ENCODE measurements around the gene SLAMF1.
"Not testable (repeated sequence)": the region's sequence is repeated elsewhere in the genome, so short reads cannot be mapped to it uniquely, and the experiment has no call there.

The SLAMF1 gene

GRCh38 chr1:160588468-160588867 is 58.4 kb downstream of the SLAMF1 start:
- no peak for DNase-seq

DNA sequence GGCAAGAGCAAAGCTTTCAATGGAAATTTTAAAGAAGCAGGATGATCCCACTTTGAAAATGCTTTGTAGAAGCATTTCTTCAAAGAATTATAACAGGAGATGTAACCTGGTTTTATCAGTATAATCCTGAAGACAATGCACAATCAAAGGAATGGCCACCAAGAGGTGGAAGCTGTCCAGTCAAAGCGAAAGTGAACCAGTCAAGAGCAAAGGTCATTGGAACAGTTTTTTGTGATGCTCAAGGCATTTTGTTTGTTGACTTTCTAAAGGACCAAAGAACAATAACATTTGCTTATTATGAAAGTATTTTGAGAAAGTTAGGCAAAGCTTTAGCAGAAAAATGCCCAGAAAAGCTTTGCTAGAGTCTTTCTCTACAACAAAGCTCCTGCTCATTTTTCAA is 62.1 kb downstream of the SLAMF1 start:
- no peak for DNase-seq

DNA sequence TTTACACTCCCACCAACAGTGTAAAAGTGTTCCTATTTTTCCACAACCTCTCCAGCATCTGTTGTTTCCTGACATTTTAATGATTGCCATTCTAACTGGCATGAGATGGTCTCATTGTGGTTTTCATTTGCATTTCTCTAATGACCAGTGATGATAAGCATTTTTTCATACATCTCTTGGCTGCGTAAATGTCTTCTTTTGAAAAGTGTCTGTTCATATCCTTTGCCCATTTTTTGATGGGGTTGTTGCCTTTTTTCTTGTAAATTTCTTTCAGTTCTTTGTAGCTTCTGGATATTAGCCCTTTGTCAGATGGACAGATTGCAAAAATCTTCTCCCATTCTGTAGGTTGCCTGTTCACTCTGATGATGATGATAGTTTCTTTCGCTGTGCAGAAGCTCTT is 63.9 kb downstream of the SLAMF1 start:
- not testable (repeated sequence) for DNase-seq

DNA sequence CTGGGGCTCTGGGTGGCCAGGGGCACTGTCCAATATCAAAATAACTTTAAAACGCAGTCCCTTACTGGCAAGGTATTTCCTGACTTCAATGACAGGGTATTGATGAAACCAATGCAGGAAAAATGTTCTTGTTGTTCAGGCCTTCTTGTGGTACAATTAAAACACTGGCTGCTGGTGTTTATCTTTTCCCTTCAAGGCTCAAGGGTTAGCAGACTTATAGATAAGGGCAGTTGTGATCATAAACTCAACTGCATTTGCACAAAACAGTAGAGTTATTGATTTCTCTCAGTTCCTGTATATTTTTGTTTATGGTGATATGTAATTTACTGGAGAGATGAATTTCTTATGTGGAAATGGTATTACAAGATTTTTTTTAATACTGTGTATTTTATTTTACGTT is 64.9 kb downstream of the SLAMF1 start:
- DNase-seq, result no peak

GRCh38 chr1:160580221-160580812 is 66.5 kb downstream of the SLAMF1 start:
- no peak for DNase-seq

DNA sequence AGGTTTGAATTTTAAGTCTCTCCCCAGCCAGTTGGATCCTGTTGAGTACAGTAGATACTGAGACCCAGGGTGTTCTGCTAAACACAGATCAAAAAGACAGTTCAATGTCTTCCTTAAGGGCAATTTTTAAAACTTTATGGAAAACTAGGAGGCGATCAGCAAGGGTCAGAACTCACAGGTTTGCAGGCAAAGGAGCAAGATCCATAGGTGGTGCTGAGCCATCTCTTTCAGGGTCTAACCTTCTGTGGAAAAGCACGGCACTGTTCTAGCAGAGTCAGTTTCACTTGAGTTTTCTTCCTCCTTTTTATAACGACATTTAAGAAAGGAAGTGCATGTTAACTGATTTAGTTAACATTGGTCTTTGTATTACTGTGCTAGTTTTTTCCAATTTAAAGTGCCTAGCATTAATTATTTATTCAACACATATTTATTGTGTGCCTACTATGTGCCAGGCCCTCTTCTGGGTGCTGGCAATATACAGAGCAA is 67.6 kb downstream of the SLAMF1 start, which contains the start of gene CD84:
CD84 (minus strand) TSS at position 281 of the 486 bp plus-strand sequence; CDS start at position 222, 59 bp downstream.
- DNase-seq, result no peak

- no peak for DNase-seq
Measured at GRCh38 chr1:160578525-160579191, 68.2 kb downstream of the SLAMF1 start.

GRCh38 chr1:160578175-160578524 is 68.7 kb downstream of the SLAMF1 start:
- DNase-seq, result no peak

DNA sequence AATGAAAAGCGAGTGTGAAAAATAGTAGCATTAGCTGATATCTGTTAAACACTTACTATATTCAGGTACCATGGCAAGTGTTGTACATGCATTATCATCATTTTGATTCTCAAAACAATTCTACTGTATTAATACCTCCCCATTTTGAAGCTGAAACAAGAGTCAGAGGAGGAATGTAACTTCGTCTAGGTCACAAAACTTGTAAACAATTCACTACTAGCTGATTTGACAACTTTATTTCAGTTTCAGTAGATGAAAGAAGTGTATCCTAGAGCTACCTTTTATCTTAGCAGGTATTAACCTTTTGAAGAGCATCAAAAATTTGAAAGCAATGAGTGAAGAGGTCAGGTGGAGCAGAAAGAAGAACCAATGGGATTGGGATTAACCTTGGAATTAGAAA is 69.2 kb downstream of the SLAMF1 start:
- DNase-seq, result no peak

GRCh38 chr1:160576884-160577283 is 70.0 kb downstream of the SLAMF1 start:
- DNase-seq, result no peak

- no peak for DNase-seq
Measured at GRCh38 chr1:160576390-160576789, 70.5 kb downstream of the SLAMF1 start.

GRCh38 chr1:160575112-160575664 is 71.7 kb downstream of the SLAMF1 start:
- no peak for DNase-seq

DNA sequence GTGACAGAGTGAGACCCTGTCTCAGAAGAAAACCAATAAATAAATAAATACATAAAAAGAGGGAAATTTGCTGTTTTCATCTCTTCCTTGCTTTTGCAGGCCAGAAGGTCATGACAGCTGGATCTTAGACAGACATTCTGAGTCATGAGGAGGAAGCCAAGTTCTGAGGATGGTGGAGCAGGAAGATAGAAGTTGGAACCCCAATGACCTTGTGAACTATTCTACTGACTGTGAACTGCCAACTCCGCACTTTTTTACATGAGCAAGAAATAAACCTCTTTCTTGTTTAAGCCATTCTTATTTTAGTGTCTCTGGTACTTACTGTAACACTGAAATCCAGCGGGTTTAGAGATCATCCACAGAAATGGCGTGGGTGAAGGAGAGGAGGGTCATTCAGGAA is 76.0 kb downstream of the SLAMF1 start:
- DNase-seq, result no peak

DNA sequence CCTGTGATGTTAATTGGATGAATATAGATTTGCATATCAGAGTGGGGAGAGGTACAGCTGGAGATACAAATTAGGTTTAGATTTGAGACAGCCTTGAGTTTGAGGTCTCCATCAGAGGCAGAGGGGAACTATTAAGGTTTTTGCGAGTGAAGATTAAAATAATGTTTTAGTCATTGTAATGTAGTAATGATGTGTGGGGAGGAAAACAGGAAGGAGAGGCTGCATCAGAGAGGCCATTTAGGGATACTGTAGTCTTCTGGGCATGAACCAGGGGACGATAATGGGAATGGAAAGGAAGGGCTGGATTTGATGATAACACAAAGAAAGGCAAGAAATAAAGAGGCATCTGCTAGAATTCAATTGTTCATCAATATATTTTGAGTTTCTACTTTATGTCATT is 77.0 kb downstream of the SLAMF1 start:
- DNase-seq, result no peak

- no peak for DNase-seq
Measured at GRCh38 chr1:160567858-160568682, 78.8 kb downstream of the SLAMF1 start.

- no peak for DNase-seq
Measured at GRCh38 chr1:160567341-160567740, 79.5 kb downstream of the SLAMF1 start.

DNA sequence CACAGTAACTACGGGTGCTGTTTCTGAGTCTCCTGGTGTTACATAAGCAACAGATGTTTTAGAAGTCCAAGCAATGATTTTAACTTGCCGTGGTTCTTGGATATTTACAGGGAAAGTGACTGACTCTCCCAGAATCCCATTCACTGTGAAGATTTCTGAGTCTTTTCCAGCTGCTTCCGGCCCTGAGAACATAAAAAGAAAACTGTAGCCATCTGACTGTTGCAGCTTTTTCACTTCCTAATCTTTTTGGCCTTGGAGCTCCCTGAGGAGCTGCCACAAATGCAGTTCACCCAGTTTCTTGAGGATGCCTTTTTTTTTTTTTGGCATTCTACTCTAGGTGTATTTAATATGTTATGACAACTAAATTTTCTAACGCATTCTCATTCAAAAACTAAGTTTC is 81.3 kb downstream of the SLAMF1 start:
- no peak for DNase-seq

GRCh38 chr1:160563230-160563629 is 83.6 kb downstream of the SLAMF1 start:
- DNase-seq, result not testable (repeated sequence)

- DNase-seq, result not testable (repeated sequence)
Measured at GRCh38 chr1:160562745-160563144, 84.1 kb downstream of the SLAMF1 start.

DNA sequence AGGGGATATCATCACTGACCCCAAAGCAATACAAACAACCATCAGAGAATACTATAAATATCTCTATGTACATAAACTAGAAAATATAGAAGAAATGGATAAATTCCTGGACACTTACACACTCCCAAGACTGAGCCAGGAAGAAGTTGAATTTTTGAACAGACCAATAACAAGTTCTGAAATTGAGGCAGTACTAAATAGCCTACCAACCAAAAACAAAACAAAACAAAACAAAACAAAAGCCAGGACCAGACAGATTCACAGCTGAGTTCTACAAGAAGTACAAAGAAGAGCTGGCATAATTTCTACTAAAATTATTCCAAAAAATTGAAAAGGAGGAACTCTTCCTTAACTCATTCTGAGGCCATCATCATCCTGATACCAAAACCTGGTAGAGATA is 86.0 kb downstream of the SLAMF1 start:
- no peak for DNase-seq

- no peak for DNase-seq
Measured at GRCh38 chr1:160560045-160560705, 86.7 kb downstream of the SLAMF1 start.

DNA sequence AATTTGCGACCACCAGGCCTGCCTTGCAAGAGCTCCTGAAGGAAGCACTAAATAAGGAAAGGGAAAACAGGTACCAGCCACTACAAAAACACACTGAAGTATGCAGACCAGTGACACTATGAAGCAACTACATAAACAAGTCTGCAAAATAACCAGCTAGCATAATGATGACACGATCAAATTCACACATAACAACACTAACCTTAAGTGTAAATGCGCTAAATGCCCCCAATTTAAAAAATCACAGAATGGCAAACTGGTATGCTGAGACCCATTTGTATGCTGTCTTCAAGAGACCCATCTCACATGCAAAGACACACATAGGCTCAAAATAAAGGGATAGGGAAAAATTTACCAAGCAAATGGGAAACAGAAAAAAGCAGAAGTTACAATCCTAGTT is 87.4 kb downstream of the SLAMF1 start:
- DNase-seq, result not testable (repeated sequence)
